HUES6 (cell line): ENCODE measurements around the gene DENND1B.

Experiments used
- H3K27ac ChIP-seq: 2 replicates; pipeline ENCODE4 v1.7.0; 2013; ENCODE audit warnings: low read depth, mild to moderate bottlenecking, low read length, inconsistent platforms
- H3K27me3 ChIP-seq: 2 replicates; pipeline ENCODE4 v1.6.1; 2013; ENCODE audit warnings: low read length; ENCODE audit not compliant: control insufficient read depth, insufficient read depth
- H3K36me3 ChIP-seq: 2 replicates; pipeline ENCODE4 v1.6.1; 2013; ENCODE audit warnings: low read length; ENCODE audit not compliant: control insufficient read depth, insufficient read depth
- H3K4me1 ChIP-seq: 2 replicates; pipeline ENCODE4 v1.6.1; 2013; ENCODE audit warnings: low read length; ENCODE audit not compliant: control insufficient read depth, insufficient read depth
- H3K4me3 ChIP-seq: 2 replicates; pipeline ENCODE4 v1.5.1; 2013; ENCODE audit warnings: low read depth, low read length
- H3K9ac ChIP-seq: one replicate; pipeline ENCODE4 v1.6.1; 2013; ENCODE audit warnings: mild to moderate bottlenecking, low read length
- H3K9me3 ChIP-seq: 2 replicates; pipeline ENCODE4 v1.6.1; 2013; ENCODE audit warnings: low read depth, low read length; ENCODE audit not compliant: control insufficient read depth, insufficient read depth

DENND1B gene

DNA sequence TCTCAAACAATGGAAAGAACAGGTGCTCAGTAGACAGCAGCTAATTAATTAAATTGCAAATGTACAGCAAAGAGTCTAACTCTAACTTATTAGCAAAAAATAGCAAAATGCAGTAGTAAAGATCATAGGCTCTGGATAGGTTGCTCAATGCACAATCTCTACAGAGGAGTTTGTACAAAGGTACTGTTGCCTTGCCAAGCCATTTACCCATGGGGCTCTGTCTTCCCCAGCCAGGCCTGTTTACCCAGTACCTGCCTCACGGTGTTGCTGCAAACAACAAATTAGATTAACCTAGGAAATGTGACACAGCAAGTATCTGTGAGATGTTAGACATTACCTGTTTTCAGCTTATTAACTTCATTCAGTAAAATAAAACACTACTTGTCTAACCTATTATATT lies 222.0 kb downstream of the DENND1B start:
- Histone ChIP-seq H3K9me3 (no peaks in the 10 kb centered on the region), H3K27ac (no peak overlapping the region)

GRCh38 chr1:197546989-197547388 lies 228.3 kb downstream of the DENND1B start:
- no peak overlapping the region for H3K4me3 ChIP-seq
- no peaks in the 10 kb centered on the region for H3K27me3 ChIP-seq
- H3K9me3 ChIP-seq = no peaks in the 10 kb centered on the region
- peaks cover under 1% of the 10 kb centered on the region; the same call in 1 of the 2 replicates for H3K4me1 ChIP-seq
- H3K9ac ChIP-seq = no peak overlapping the region
- no peaks in the 10 kb centered on the region for H3K36me3 ChIP-seq
- H3K27ac ChIP-seq = no peak overlapping the region

More for the DNA sequence above, 222.0 kb downstream of the DENND1B start:
- no peaks in the 10 kb centered on the region for H3K4me1 ChIP-seq
- no peaks in the 10 kb centered on the region for H3K36me3 ChIP-seq
- no peak overlapping the region for H3K4me3 ChIP-seq
- no peak overlapping the region for H3K9ac ChIP-seq
- H3K27me3 ChIP-seq = no peaks in the 10 kb centered on the region

GRCh38 chr1:197544553-197544952 lies 230.7 kb downstream of the DENND1B start:
- no peak overlapping the region for H3K27ac ChIP-seq
- no peaks in the 10 kb centered on the region for H3K9me3 ChIP-seq
- H3K4me1 ChIP-seq = peaks cover 7% of the 10 kb centered on the region; the same call in 1 of the 2 replicates
- H3K9ac ChIP-seq = no peak overlapping the region
- H3K36me3 ChIP-seq = no peaks in the 10 kb centered on the region
- H3K4me3 ChIP-seq = no peak overlapping the region
- no peaks in the 10 kb centered on the region for H3K27me3 ChIP-seq

DNA sequence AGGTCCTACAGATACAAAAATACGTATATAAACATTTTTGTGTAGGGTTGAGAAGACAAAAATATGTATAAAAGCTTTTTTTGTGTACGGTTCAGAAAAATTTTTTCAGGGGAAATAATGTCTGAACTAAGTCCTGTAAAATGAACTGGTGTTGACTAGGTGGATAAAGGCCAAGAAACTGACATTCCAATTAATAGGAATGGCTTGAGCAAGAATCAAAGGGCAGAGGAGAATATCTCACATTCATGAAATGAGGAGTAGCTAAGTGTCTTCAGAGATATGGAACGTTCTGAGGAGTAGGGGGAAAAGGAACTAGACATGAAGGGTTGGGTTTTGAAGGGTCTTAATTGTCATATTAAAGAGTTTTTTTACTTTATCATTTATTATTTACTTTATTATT lies 231.2 kb downstream of the DENND1B start:
- Histone ChIP-seq H3K4me3 (no peak overlapping the region), H3K36me3 (no peaks in the 10 kb centered on the region), H3K27ac (no peak overlapping the region), H3K9ac (no peak overlapping the region), H3K27me3 (no peaks in the 10 kb centered on the region), H3K4me1 (peaks cover 7% of the 10 kb centered on the region; the same call in 1 of the 2 replicates), H3K9me3 (no peaks in the 10 kb centered on the region)

DNA sequence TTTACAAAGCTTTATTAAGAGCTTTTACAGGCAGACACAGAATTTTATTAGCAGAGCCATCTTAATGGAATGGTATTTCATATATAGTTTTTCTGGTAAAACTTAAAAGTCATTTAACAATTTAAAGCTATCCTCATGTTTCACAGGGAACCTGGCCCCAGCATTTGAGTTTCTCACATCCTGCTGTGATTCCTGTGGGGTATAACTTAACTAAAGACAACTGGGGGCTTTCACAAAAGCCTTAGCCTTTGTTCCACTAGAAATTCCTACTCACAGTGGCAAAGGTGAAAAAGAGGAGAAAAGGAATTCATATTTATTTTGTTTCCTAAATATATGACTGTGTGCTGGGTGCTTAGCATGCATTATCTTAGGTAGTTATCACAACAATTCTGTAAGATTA lies 233.9 kb downstream of the DENND1B start:
- no peak overlapping the region for H3K4me3 ChIP-seq
- H3K9ac ChIP-seq = no peak overlapping the region
- H3K27ac ChIP-seq = no peak overlapping the region

DNA sequence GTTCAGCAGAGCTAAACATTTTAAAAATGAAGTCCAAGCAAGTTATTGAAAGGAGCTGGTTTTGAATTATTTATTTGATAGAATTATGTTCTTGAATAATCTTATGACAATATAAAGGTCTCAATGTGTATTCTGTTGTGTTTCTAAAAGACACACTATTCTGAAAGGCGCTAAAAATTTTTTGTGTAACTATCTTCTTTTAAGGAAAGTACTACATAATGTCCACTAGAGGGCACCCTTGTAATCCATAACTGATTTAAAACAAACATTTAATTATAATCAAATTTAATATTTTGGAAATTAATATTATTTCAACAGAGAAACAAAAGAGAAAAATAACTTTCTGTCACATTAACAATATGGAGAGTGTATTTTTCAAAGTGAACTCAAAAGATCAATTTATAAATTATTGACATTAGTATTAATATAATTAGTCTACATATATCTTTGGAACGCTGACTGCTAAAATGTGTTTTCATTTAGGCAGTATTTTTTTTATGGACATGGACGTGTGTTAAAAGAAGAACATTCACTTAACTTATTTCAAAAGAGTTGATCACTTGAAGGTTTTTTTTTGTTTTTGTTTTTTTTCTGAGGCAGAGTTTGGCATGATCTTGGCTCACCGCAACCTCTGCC lies 248.4 kb downstream of the DENND1B start:
- no peaks in the 10 kb centered on the region for H3K4me1 ChIP-seq
- H3K27me3 ChIP-seq = no peaks in the 10 kb centered on the region
- H3K36me3 ChIP-seq = no peaks in the 10 kb centered on the region
- no peak overlapping the region for H3K9ac ChIP-seq
- no peak overlapping the region for H3K27ac ChIP-seq
- H3K4me3 ChIP-seq = no peak overlapping the region
- H3K9me3 ChIP-seq = no peaks in the 10 kb centered on the region

More for the DNA sequence above, 233.9 kb downstream of the DENND1B start:
- Histone ChIP-seq H3K36me3 (no peaks in the 10 kb centered on the region), H3K9me3 (no peaks in the 10 kb centered on the region), H3K27me3 (no peaks in the 10 kb centered on the region), H3K4me1 (peaks cover 7% of the 10 kb centered on the region; the same call in 1 of the 2 replicates)

DNA sequence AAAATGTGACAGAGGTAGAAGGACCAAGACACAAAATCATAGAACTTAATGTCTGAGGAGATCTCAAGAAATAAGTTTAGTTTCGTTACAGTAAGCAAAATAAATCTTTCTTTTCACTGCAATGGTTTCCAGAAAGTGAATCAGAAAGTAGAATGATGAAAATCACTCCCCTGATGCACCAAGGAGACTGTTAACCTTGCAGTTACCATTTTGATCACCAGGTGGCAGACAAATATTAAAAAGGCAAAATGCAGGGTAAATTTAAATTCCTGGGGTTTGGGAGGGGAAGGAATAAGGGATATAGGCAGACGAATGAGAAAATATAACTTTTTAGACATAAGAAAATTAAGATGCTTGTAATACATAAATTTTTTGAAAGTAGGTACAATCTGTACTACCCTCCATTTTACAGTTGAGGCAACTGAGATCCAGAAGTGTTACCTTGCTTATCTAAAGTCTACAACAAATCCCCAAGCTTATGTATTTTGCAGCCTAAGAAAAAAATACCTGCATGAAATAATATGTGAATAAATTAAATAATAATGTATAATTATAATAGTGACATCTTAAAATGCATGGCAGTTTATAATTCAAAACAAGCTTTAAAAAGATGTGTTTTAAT lies 254.1 kb downstream of the DENND1B start:
- Histone ChIP-seq H3K9ac (no peak overlapping the region), H3K4me3 (no peak overlapping the region), H3K36me3 (no peaks in the 10 kb centered on the region), H3K27ac (no peak overlapping the region), H3K9me3 (no peaks in the 10 kb centered on the region), H3K4me1 (peaks cover 7% of the 10 kb centered on the region; the same call in 1 of the 2 replicates), H3K27me3 (no peaks in the 10 kb centered on the region)

- H3K4me1 ChIP-seq = peaks cover 7% of the 10 kb centered on the region; the same call in 1 of the 2 replicates
- no peak overlapping the region for H3K9ac ChIP-seq
- no peaks in the 10 kb centered on the region for H3K27me3 ChIP-seq
- no peaks in the 10 kb centered on the region for H3K36me3 ChIP-seq
- H3K9me3 ChIP-seq = no peaks in the 10 kb centered on the region
- H3K4me3 ChIP-seq = no peak overlapping the region
- no peak overlapping the region for H3K27ac ChIP-seq
Observed at GRCh38 chr1:197519741-197520334, 255.4 kb downstream of the DENND1B start.

GRCh38 chr1:197515421-197515820 lies 259.9 kb downstream of the DENND1B start:
- no peak overlapping the region for H3K27ac ChIP-seq
- peaks cover 4% of the 10 kb centered on the region; the same call in 1 of the 2 replicates for H3K4me1 ChIP-seq
- H3K9ac ChIP-seq = no peak overlapping the region
- no peaks in the 10 kb centered on the region for H3K36me3 ChIP-seq
- H3K4me3 ChIP-seq = no peak overlapping the region
- no peaks in the 10 kb centered on the region for H3K9me3 ChIP-seq
- H3K27me3 ChIP-seq = no peaks in the 10 kb centered on the region

DNA sequence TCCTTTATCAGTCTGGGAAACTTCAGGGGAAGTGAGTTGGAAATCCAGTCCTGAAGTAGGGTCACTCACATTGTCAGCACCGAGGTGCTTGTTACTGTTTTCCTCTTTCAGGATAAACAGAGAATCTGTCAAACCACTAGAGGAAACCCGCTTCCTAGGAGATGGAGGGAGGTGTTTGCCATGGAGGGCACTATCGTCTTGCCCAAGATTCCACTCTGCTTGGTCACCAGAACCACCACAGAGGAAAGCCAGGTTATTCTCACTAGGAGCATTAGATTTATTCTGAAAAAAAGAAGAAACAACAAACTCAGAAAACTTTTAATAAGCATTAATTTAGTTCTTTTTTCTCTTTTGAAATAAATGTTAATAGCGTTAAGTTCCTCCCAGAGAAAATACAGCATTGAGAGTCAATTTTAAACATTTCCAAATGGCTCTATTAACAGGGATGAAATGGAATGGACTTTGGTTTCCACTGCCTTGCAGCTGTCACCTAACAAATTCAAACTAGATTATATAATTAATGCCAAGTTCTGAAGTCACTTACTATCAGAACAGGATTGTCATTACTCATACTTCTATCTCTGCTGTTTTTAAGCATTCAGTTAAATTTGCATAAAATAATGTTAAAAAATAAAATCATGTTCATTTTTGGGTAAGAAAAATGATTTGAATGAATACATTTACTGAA lies 264.4 kb downstream of the DENND1B start:
- Histone ChIP-seq H3K27me3 (no peaks in the 10 kb centered on the region), H3K4me3 (no peak overlapping the region), H3K9ac (no peak overlapping the region), H3K27ac (no peak overlapping the region), H3K36me3 (no peaks in the 10 kb centered on the region), H3K9me3 (no peaks in the 10 kb centered on the region), H3K4me1 (peaks cover 2% of the 10 kb centered on the region; the same call in 1 of the 2 replicates)

DNA sequence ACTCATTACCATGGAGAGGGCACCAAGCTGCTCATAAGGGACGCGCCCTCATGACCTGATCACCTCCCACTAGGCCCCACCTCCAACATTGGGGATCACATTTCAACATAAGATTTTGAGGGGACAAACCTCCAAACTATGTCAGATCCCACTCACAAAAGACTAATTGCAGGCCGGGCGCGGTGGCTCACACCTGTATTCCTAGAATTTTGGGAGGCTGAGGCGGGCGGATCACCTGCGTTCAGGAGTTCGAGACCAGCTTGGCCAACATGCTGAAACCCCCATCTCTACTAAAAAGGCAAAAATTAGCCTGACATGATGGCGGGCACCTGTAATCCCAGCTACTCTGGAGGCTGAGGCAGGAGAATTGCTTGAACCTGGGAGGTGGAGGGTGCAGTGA lies 278.6 kb downstream of the DENND1B start:
- Histone ChIP-seq H3K27ac (no peak overlapping the region), H3K27me3 (no peaks in the 10 kb centered on the region), H3K9me3 (no peaks in the 10 kb centered on the region), H3K4me1 (no peaks in the 10 kb centered on the region), H3K9ac (no peak overlapping the region), H3K36me3 (no peaks in the 10 kb centered on the region), H3K4me3 (no peak overlapping the region)
